Measurements from ENCODE around the gene DEFB124. TPM values are rescaled to one million over a fixed set of nuclear protein-coding genes. Genes with fewer than 3 reads are reported as not detected.

Gene DEFB124
- total RNA-seq, 1 experiment from 2014 or later, result not detected

DNA sequence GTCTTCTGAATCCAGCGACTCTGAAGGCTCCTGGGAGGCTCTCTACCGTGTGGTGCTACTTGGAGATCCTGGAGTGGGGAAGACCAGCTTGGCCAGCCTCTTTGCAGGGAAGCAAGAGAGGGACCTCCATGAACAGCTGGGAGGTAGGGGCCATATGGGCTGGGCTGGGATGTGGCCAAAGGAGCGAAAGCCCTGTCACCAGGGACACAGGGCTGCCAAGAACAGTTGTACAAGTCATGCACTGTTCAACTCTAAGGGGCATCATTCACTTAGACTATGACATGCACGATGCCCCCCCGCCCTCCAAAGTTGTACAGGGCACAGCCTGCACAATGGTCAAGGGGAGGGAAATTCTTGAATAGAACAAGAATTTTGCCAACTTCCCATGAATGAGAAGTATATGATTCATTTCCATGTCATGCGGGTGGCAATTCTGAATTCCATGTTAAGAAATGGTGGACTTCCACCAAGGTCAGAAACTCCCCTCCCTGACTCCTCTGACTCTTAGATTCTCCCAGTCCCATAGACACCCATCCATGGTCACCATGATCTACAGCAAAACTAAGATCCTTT lies 1.8 kb upstream of the DEFB124 start:
- no peak overlapping the region for H2BK5ac ChIP-seq (ENCODE audit: insufficient read length, low read length)

More for the DNA sequence above, 1.8 kb upstream of the DEFB124 start:
- no peaks in the 10 kb centered on the region for H3K79me2 ChIP-seq (ENCODE audit: insufficient read depth, low read length)
- H3K4me1 Mint-ChIP-seq, result no peaks in the 10 kb centered on the region
- peaks cover 74% of the 10 kb centered on the region for H3K9me3 ChIP-seq (ENCODE audit: control insufficient read depth, low read depth, low read length)
- no peak overlapping the region for H3K27ac ChIP-seq (ENCODE audit: insufficient read length, low read depth, low read length)
- no peak overlapping the region for H3K23ac ChIP-seq (ENCODE audit: insufficient read length, low read depth, low read length)
- no peak overlapping the region for H4K8ac ChIP-seq (replicated peaks; ENCODE audit: insufficient read length, low read depth, low read length)
- H3K56ac ChIP-seq (ENCODE audit: insufficient read length, low read depth, low read length), result no peak overlapping the region
- peaks cover 82 to 88% of the 10 kb centered on the region in 2 experiments for H3K9me3 Mint-ChIP-seq
- no peak for DNase-seq
- TF ChIP-seq, protein P1, sequence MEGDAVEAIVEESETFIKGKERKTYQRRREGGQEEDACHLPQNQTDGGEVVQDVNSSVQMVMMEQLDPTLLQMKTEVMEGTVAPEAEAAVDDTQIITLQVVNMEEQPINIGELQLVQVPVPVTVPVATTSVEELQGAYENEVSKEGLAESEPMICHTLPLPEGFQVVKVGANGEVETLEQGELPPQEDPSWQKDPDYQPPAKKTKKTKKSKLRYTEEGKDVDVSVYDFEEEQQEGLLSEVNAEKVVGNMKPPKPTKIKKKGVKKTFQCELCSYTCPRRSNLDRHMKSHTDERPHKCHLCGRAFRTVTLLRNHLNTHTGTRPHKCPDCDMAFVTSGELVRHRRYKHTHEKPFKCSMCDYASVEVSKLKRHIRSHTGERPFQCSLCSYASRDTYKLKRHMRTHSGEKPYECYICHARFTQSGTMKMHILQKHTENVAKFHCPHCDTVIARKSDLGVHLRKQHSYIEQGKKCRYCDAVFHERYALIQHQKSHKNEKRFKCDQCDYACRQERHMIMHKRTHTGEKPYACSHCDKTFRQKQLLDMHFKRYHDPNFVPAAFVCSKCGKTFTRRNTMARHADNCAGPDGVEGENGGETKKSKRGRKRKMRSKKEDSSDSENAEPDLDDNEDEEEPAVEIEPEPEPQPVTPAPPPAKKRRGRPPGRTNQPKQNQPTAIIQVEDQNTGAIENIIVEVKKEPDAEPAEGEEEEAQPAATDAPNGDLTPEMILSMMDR (conservative IDR thresholded peaks at IDR 0.05), result no peak
- no peak overlapping the region for H2BK120ac ChIP-seq (ENCODE audit: low read depth, low read length, poor library complexity, severe bottlenecking)
- H3K27me3 Mint-ChIP-seq (ENCODE audit: low read depth), result peaks cover 25% of the 10 kb centered on the region
- no peaks in the 10 kb centered on the region for H3K79me1 ChIP-seq (ENCODE audit: insufficient read depth, low read depth, low read length, poor library complexity, severe bottlenecking)
- WGBS (ENCODE audit: extremely low coverage, insufficient read length, low lambda C conversion rate), result no CpG with 5 or more reads among the region's 6 CpGs
- peaks cover 12 to 59% (median 24%) of the 10 kb centered on the region in 3 experiments; a peak in 6 of 7 replicates for H3K36me3 Mint-ChIP-seq (ENCODE audit: insufficient read depth in 1 of 3, low read depth in 3 of 3)
- H3K27ac Mint-ChIP-seq, result no peak overlapping the region
- H4K20me1 ChIP-seq (ENCODE audit: control insufficient read depth, insufficient read depth, insufficient read length), result no peaks in the 10 kb centered on the region
- no peak overlapping the region for H3K4me2 ChIP-seq (ENCODE audit: insufficient read depth, insufficient read length, low read length)
- no peak overlapping the region for H3K9ac ChIP-seq (ENCODE audit: extremely low read depth, insufficient read length, low read length)
- no peaks in the 10 kb centered on the region for H3K23me2 ChIP-seq (ENCODE audit: insufficient read length, low read depth, low read length, poor library complexity, severe bottlenecking)
- H4K91ac ChIP-seq (ENCODE audit: insufficient read length, low read depth, low read length), result no peak overlapping the region
- H3T11ph ChIP-seq (ENCODE audit: low read length), result no peak overlapping the region
- no peak overlapping the region for H3K14ac ChIP-seq (ENCODE audit: insufficient read depth, low read length)
- no peak overlapping the region for H2BK12ac ChIP-seq (ENCODE audit: insufficient read length, low read depth, low read length)
- no peak overlapping the region for H2AK5ac ChIP-seq (ENCODE audit: insufficient read length, low read length)
- no peak overlapping the region for H2BK20ac ChIP-seq (ENCODE audit: low read depth, low read length, poor library complexity, severe bottlenecking)
- H3K18ac ChIP-seq (ENCODE audit: insufficient read length, low read depth, low read length), result no peak overlapping the region
- no peak overlapping the region for H3K4ac ChIP-seq (ENCODE audit: low read depth, low read length)
- H3K4me3 Mint-ChIP-seq, result no peak overlapping the region
- H2AFZ ChIP-seq (ENCODE audit: low read length), result no peak overlapping the region
- H3K27me3 ChIP-seq (ENCODE audit: insufficient read depth, low read length), result no peaks in the 10 kb centered on the region
- H4K5ac ChIP-seq (ENCODE audit: insufficient read length, low read depth, low read length), result no peak overlapping the region
- H3K4me1 ChIP-seq (ENCODE audit: insufficient read depth, low read length), result no peaks in the 10 kb centered on the region
- H2BK15ac ChIP-seq (ENCODE audit: low read depth, low read length), result no peak overlapping the region
